A673 (cell line): ENCODE data around the gene LYPLAL1. TPM values are rescaled to one million over a fixed set of nuclear protein-coding genes. Genes with fewer than 3 reads are reported as not detected.
"Not testable (repeated sequence)": the region's sequence is repeated elsewhere in the genome, so short reads cannot be mapped to it uniquely, and the experiment has no call there.

ENCODE experiments used
- BruUV-seq: library from RNA; stranded (reverse); fragments of 400-500 nt; replicated peaks from 2 replicates; lab custom pipeline; 2021; lab: Mats Ljungman, UMichigan
- CTCF ChIA-PET: fragments of 300-600 bp; sonication (Branson Sonifier 250); formaldehyde crosslinking; loops from one replicate; lab custom pipeline; 2022; ENCODE audit warnings: antibody characterized with exemption; lab: Charles Lee
- POLR2A ChIA-PET: fragments of 300-600 bp; sonication (Branson Sonifier 250); formaldehyde crosslinking; loops from one replicate; lab custom pipeline; 2022; ENCODE audit warnings: antibody characterized with exemption; ENCODE audit not compliant: low non-redundant PET; lab: Charles Lee
- DNase-seq: peaks from one replicate; pipeline ENCODE4 v3.0.0-alpha.2; 2015; ENCODE audit warnings: low spot score
- H3K27ac ChIP-seq: fragments of 200-600 bp; sonication (generic); 2 replicates; pipeline ENCODE4 v1.5.1; 2016; ENCODE audit warnings: mixed run types, low read depth, mild to moderate bottlenecking, mixed read lengths, antibody characterized with exemption, low read length; ENCODE audit not compliant: poor library complexity, severe bottlenecking
- H3K27me3 ChIP-seq: fragments of 200-600 bp; sonication (generic); replicated peaks from 2 replicates; pipeline ENCODE4 v1.6.1; 2017; ENCODE audit warnings: mixed run types, low read depth, mild to moderate bottlenecking, mixed read lengths, antibody characterized with exemption, low read length; ENCODE audit not compliant: insufficient read depth, poor library complexity
- H3K36me3 ChIP-seq: fragments of 200-600 bp; sonication (generic); 2 replicates; pipeline ENCODE4 v1.6.1; 2016; ENCODE audit warnings: mixed run types, mild to moderate bottlenecking, mixed read lengths, antibody characterized with exemption, low read length; ENCODE audit not compliant: insufficient read depth, poor library complexity, severe bottlenecking
- H3K4me1 ChIP-seq: fragments of 200-600 bp; sonication (generic); 2 replicates; pipeline ENCODE4 v1.6.1; 2017; ENCODE audit warnings: mixed run types, mild to moderate bottlenecking, mixed read lengths, antibody characterized with exemption, low read length; ENCODE audit not compliant: insufficient read depth, poor library complexity, severe bottlenecking
- H3K4me3 ChIP-seq: fragments of 200-600 bp; sonication (generic); 2 replicates; pipeline ENCODE4 v1.5.1; 2016; ENCODE audit warnings: low read depth, mixed run types, mild to moderate bottlenecking, mixed read lengths, low read length; ENCODE audit not compliant: poor library complexity, severe bottlenecking
- H3K9me3 ChIP-seq: fragments of 200-600 bp; sonication (generic); 2 replicates; pipeline ENCODE4 v1.6.1; 2016; ENCODE audit warnings: mixed run types, low read depth, mild to moderate bottlenecking, mixed read lengths, antibody characterized with exemption, low read length; ENCODE audit not compliant: poor library complexity, severe bottlenecking
- CTCF ChIP-seq: fragments of 300-800, 200-600 bp; sonication (generic); conservative IDR thresholded peaks from 2 replicates; pipeline ENCODE4 v1.5.1; 2017; ENCODE audit warnings: low read depth, mild to moderate bottlenecking, antibody characterized with exemption, low read length, moderate library complexity, mixed read lengths
- EZH2 ChIP-seq: fragments of 200-600 bp; sonication (generic); IDR thresholded peaks from 2 replicates; pipeline ENCODE4 v1.6.1; 2017; ENCODE audit warnings: borderline replicate concordance, low read depth, mild to moderate bottlenecking, mixed read lengths, antibody characterized with exemption, low read length; ENCODE audit not compliant: poor library complexity, severe bottlenecking
- intact Hi-C: fragments of 100-400 bp; cut with micrococcal nuclease; formaldehyde crosslinking; loops from one replicate; pipeline ENCODE4 v1.10.0; 2022; ENCODE audit not compliant: unreplicated experiment
- total RNA-seq: library from RNA; stranded (reverse); gene quantifications from 2 replicates; pipeline ENCODE4 v1.2.3, GENCODE V29; 2021

The LYPLAL1 gene
- total RNA-seq, 1 experiment from 2014 or later: 15.3 TPM

- H3K9me3 ChIP-seq: peaks cover 2% of the 10 kb centered on the region
- no peaks in the 10 kb centered on the region for H3K27me3 ChIP-seq
- POLR2A ChIA-PET: no interaction called here
- TF ChIP-seq CTCF (no peak), EZH2 (no peak)
- intact Hi-C loops: no loop called here
- DNase-seq: no peak
- H3K4me1 ChIP-seq: peaks cover 15% of the 10 kb centered on the region
- no peak overlapping the region for H3K4me3 ChIP-seq
- no peak overlapping the region for H3K27ac ChIP-seq
- no TSS peak for BruUV-seq
- H3K36me3 ChIP-seq: no peaks in the 10 kb centered on the region
- CTCF ChIA-PET: no interaction called here
These were observed 16.3 kb downstream of the LYPLAL1 start for GRCh38 chr1:219189952-219190351.

DNA sequence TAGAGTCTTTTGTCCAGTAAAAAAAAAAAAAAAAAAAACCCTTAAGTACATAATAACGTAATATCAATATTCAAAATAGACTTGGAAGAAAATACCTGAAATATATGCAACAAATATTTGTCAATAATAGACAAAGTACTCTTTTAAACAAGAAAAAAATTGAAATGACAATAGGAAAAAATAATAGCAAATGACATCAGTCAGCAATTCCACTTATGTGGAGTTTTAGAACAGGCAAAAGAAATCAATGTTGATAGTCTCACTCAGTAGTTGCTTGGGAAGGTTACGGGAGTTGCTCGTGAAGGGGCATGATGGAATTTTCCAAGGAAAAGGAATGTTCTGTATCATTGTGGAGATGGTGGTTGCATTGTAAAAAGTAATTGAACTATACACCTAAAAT is 16.9 kb downstream of the LYPLAL1 start:
- BruUV-seq: no TSS peak
- no peaks in the 10 kb centered on the region for H3K9me3 ChIP-seq
- POLR2A ChIA-PET: no interaction called here
- H3K27me3 ChIP-seq: no peaks in the 10 kb centered on the region
- H3K4me3 ChIP-seq: no peak overlapping the region
- CTCF ChIA-PET: no interaction called here
- peaks cover 15% of the 10 kb centered on the region for H3K4me1 ChIP-seq
- H3K36me3 ChIP-seq: no peaks in the 10 kb centered on the region
- H3K27ac ChIP-seq: no peak overlapping the region
- TF ChIP-seq CTCF: no peak
- no peak for TF ChIP-seq EZH2
- DNase-seq: no peak
- intact Hi-C loops: no loop called here

GRCh38 chr1:219195833-219196232 is 22.2 kb downstream of the LYPLAL1 start:
- H3K27me3 ChIP-seq, H3K4me3 ChIP-seq, H3K4me1 ChIP-seq, H3K36me3 ChIP-seq, intact Hi-C loops, CTCF ChIA-PET, POLR2A ChIA-PET, BruUV-seq, H3K9me3 ChIP-seq, H3K27ac ChIP-seq, DNase-seq: not testable (repeated sequence)

GRCh38 chr1:219201656-219202055 is 28.0 kb downstream of the LYPLAL1 start:
- intact Hi-C loops: loop anchor here (10.0 kb wide), 2 partner anchors 363 to 857 kb away; partner anchors contain the start of gene TGFB2
- BruUV-seq: no TSS peak
- no peaks in the 10 kb centered on the region for H3K4me1 ChIP-seq
- H3K36me3 ChIP-seq: no peaks in the 10 kb centered on the region
- H3K4me3 ChIP-seq: no peak overlapping the region
- no peak for DNase-seq
- ChIA-PET POLR2A (no interaction called here), CTCF (no interaction called here)
- no peaks in the 10 kb centered on the region for H3K9me3 ChIP-seq
- H3K27ac ChIP-seq: no peak overlapping the region
- TF ChIP-seq EZH2: no peak
- no peak for TF ChIP-seq CTCF
- H3K27me3 ChIP-seq: no peaks in the 10 kb centered on the region
